K562 (cell line): Measurements from ENCODE around the gene DROSHA. TPM values are rescaled to one million over a fixed set of nuclear protein-coding genes. Genes with fewer than 3 reads are reported as not detected.

Experiments used
- ATAC-seq: fragments of 200-7000 bp; cut with Tn5 transposase; 3 replicates; pipeline ENCODE4 v1.9.1; 2020; ENCODE audit warnings: moderate library complexity
- BruUV-seq: library from RNA; stranded (reverse); fragments of 400-500 nt; replicated peaks from 2 replicates; lab custom pipeline; 2021; lab: Mats Ljungman, UMichigan
- CTCF ChIA-PET: fragments of 300-600 bp; formaldehyde crosslinking; extraction: SDS; loops from one replicate; lab custom pipeline; 2021; ENCODE audit warnings: low intra/inter-chr PET ratio; lab: Yijun Ruan, JAX
- POLR2A ChIA-PET: fragments of 300-600, 350-650 bp; sonication (Branson Sonifier 250); formaldehyde crosslinking; extraction: SDS; loops from one replicate; lab custom pipeline; 2021; ENCODE audit warnings: antibody characterized with exemption, inconsistent platforms; lab: Yijun Ruan, JAX
- DNase-seq, 4 experiments: peaks; one replicate each; pipeline versions ENCODE4 v3.0.0 to v3.0.0-alpha.2; 2011 to 2018; ENCODE audit warnings: low spot score in 3 of 4, mixed read lengths in 3 of 4; ENCODE audit errors: extremely low read depth in 1 of 4
- FAIRE-seq: peaks from 2 replicates; lab custom pipeline; 2011; peaks lifted over from hg19 to GRCh38; lab: Jason Lieb, UNC
- H2AFZ ChIP-seq: 2 replicates; pipeline ENCODE4 v1.6.0; 2011; ENCODE audit warnings: low read depth, low read length, control low read depth, inconsistent platforms
- H3K27ac ChIP-seq: fragments of 200-600 bp; 3 replicates; pipeline ENCODE4 v1.8.0; 2011; ENCODE audit warnings: low read depth, mild to moderate bottlenecking, control low read depth, inconsistent platforms, low read length, moderate library complexity, mixed read lengths; ENCODE audit errors: extremely low read depth
- H3K27me3 ChIP-seq, 2 experiments: fragments of 300-600 bp in 1 of 2; 2 replicates in 1 of 2; 3 replicates in 1 of 2; pipeline versions ENCODE4 v1.6.0 to v1.8.0; 2011; ENCODE audit warnings: inconsistent platforms in 2 of 2, low read length in 2 of 2, mild to moderate bottlenecking in 1 of 2, mixed read lengths in 1 of 2, moderate library complexity in 1 of 2; ENCODE audit not compliant: control insufficient read depth in 2 of 2, insufficient read depth in 2 of 2
- H3K36me3 ChIP-seq: fragments of 300-600 bp; 3 replicates; pipeline ENCODE4 v1.8.0; 2011; ENCODE audit warnings: mild to moderate bottlenecking, low read length, inconsistent platforms; ENCODE audit not compliant: control insufficient read depth, insufficient read depth
- H3K4me1 ChIP-seq, 2 experiments: fragments of 200-600 bp in 1 of 2; replicated peaks in 1 of 2; 2 replicates in 1 of 2; 3 replicates in 1 of 2; pipeline versions ENCODE4 v1.5.1 to v1.8.0; 2011; ENCODE audit warnings: inconsistent platforms in 2 of 2, low read length in 2 of 2, mild to moderate bottlenecking in 1 of 2, mixed read lengths in 1 of 2, moderate library complexity in 1 of 2; ENCODE audit not compliant: control insufficient read depth in 2 of 2, insufficient read depth in 2 of 2
- H3K4me2 ChIP-seq: 2 replicates; pipeline ENCODE4 v1.6.1; 2011; ENCODE audit warnings: low read length, control low read depth, inconsistent platforms, mixed read lengths; ENCODE audit not compliant: insufficient read depth
- H3K4me3 ChIP-seq: fragments of 200-600 bp; sonication (generic), shearing (Covaris generic); 2 replicates; pipeline ENCODE4 v1.5.1; 2016; ENCODE audit warnings: control low read depth, inconsistent platforms
- H3K79me2 ChIP-seq: fragments of 200-600 bp; 3 replicates; pipeline ENCODE4 v1.8.0; 2011; ENCODE audit warnings: low read length, inconsistent platforms; ENCODE audit not compliant: control insufficient read depth, insufficient read depth
- H3K9ac ChIP-seq, 2 experiments: 2 replicates each; pipeline versions ENCODE4 v1.6.0 to v1.6.1; 2011; ENCODE audit warnings: low read depth in 2 of 2, low read length in 2 of 2, control low read depth in 1 of 2, inconsistent platforms in 1 of 2, mild to moderate bottlenecking in 1 of 2, mixed read lengths in 1 of 2; ENCODE audit not compliant: insufficient read depth in 1 of 2
- H3K9me1 ChIP-seq: one replicate; pipeline ENCODE4 v1.6.0; 2011; ENCODE audit warnings: inconsistent platforms, mild to moderate bottlenecking, low read length, moderate library complexity; ENCODE audit not compliant: control insufficient read depth, insufficient read depth
- H3K9me3 ChIP-seq: replicated peaks from 2 replicates; pipeline ENCODE4 v1.5.1; 2011; ENCODE audit warnings: low read depth, low read length, inconsistent platforms; ENCODE audit not compliant: control insufficient read depth, insufficient read depth
- H4K20me1 ChIP-seq: replicated peaks from 2 replicates; pipeline ENCODE4 v1.6.1; 2011; ENCODE audit warnings: low read length, inconsistent platforms, mixed read lengths; ENCODE audit not compliant: control insufficient read depth, insufficient read depth
- BHLHE40 ChIP-seq: IDR thresholded peaks from 2 replicates; pipeline ENCODE4 v1.6.1; 2011; ENCODE audit warnings: low read length, improper control_type of control experiment
- BRF2 ChIP-seq: IDR thresholded peaks from 3 replicates; pipeline ENCODE4 v1.6.1; 2011; ENCODE audit warnings: borderline replicate concordance, mild to moderate bottlenecking; ENCODE audit not compliant: insufficient read length, insufficient read depth
- ILF3 ChIP-seq: fragments of 450-650 bp; IDR thresholded peaks from 2 replicates; pipeline ENCODE4 v1.6.1; 2018; ENCODE audit warnings: antibody characterized with exemption, mild to moderate bottlenecking, moderate library complexity, borderline replicate concordance
- MGA ChIP-seq: fragments of 450-650 bp; IDR thresholded peaks from 2 replicates; pipeline ENCODE4 v1.6.1; 2016; ENCODE audit warnings: mild to moderate bottlenecking, moderate library complexity
- RNF219 ChIP-seq: fragments of 250-450 bp; sonication (Bioruptor Pico); IDR thresholded peaks from 2 replicates; pipeline ENCODE4 v1.5.0; 2022; ENCODE audit warnings: mild to moderate bottlenecking
- SMARCA5 ChIP-seq: fragments of 450-650 bp; IDR thresholded peaks from 2 replicates; pipeline ENCODE4 v1.6.1; 2016
- SP1 ChIP-seq: sonication (generic); formaldehyde crosslinking; IDR thresholded peaks from 2 replicates; pipeline ENCODE4 v1.8.1; 2022; ENCODE audit warnings: mild to moderate bottlenecking, missing genetic modification reagents
- STAG1 ChIP-seq: sonication (generic); formaldehyde crosslinking; IDR thresholded peaks from 2 replicates; pipeline ENCODE4 v1.5.0; 2020; ENCODE audit warnings: missing genetic modification reagents, borderline replicate concordance
- ZNF830 ChIP-seq: fragments of 250-450 bp; sonication (Bioruptor Pico); IDR thresholded peaks from 2 replicates; pipeline ENCODE4 v1.5.0; 2021; ENCODE audit warnings: mild to moderate bottlenecking
- WGBS: fragments of 100-300 bp; shearing (Covaris generic); methylation state at CpG from one replicate; pipeline ENCODE4 v1.1.6; 2016; ENCODE audit warnings: low coverage, mixed read lengths; ENCODE audit not compliant: insufficient coverage; ENCODE audit errors: missing lambda C conversion rate; 5-methylcytosine and 5-hydroxymethylcytosine counted together
- in situ Hi-C: fragments of 300-500 bp; cut with MboI; formaldehyde crosslinking; loops from 4 replicates; pipeline ENCODE4 v1.15.0; 2018; ENCODE audit warnings: inconsistent platforms, mixed read lengths
- intact Hi-C: fragments of 100-400 bp; cut with micrococcal nuclease; formaldehyde crosslinking; loops from 2 replicates; pipeline ENCODE4 v1.14.2; 2022
- polyA plus RNA-seq, 8 experiments: library from polyadenylated mRNA; depleted of rRNA in 4 of 8; stranded (reverse) in 5 of 8; unstranded in 3 of 8; fragments of >200 nt; fragmentation: Nextera tagmentation in 2 of 8; fragmentation: Illumina TruSeq in 1 of 8; extraction: Ambion mirVana in 2 of 8; extraction: Trizol in 1 of 8; gene quantifications; 2 replicates each; pipeline versions ENCODE4 v1.2.1 to v1.2.3, GENCODE V29; 2011 to 2014; ENCODE audit warnings: inconsistent platforms in 1 of 8, missing spikeins in 1 of 8
- total RNA-seq, 7 experiments: library from RNA; depleted of rRNA in 6 of 7; stranded (reverse); fragments of >200 nt in 6 of 7; fragmentation: Illumina TruSeq in 2 of 7; extraction: Trizol in 2 of 7; gene quantifications; 2 replicates each; pipeline versions ENCODE4 v1.2.1 to v1.2.3, GENCODE V29; 2011 to 2021; ENCODE audit warnings: low replicate concordance in 1 of 7

DROSHA gene
- total and polyA plus RNA-seq, 9 of the 15 experiments (the other 6 are each of a cell fraction or from before 2014, with no cell fraction given) = 52.5 to 109 (median 68.9) TPM

GRCh38 chr5:31476738-31477141 is 55.2 kb downstream of the DROSHA start:
- no peaks in the 10 kb centered on the region; a peak in 1 of 5 replicates for H3K4me1 ChIP-seq
- 0 out of 2 replicates have a peak, but pooled peaks cover 1% of the 10 kb centered on the region for H4K20me1 ChIP-seq
- intact Hi-C loops (no loop called here), in situ Hi-C loops (no loop called here)
- H3K9me3 ChIP-seq = no peaks in the 10 kb centered on the region
- 95% methylated on average over 4 of the region's 4 CpGs for WGBS
- no peaks in the 10 kb centered on the region for H3K27me3 ChIP-seq
- no peak for FAIRE-seq
- no peaks in the 10 kb centered on the region for H3K79me2 ChIP-seq
- no peak overlapping the region for H3K27ac ChIP-seq
- no peak overlapping the region for H3K4me3 ChIP-seq
- no TSS peak for BruUV-seq
- H3K9me1 ChIP-seq = no peaks in the 10 kb centered on the region
- CTCF ChIA-PET = no interaction called here
- peaks cover 62% of the 10 kb centered on the region for H3K36me3 ChIP-seq
- no peak for DNase-seq
- no peak overlapping the region for H2AFZ ChIP-seq
- H3K9ac ChIP-seq = no peak overlapping the region
- POLR2A ChIA-PET = no interaction called here
- ATAC-seq = no peak
- no peak overlapping the region for H3K4me2 ChIP-seq
- TF ChIP-seq SP1 = no peak
- no peak for TF ChIP-seq SMARCA5
- no peak for TF ChIP-seq STAG1
- no peak for TF ChIP-seq RNF219 (CRISPR knock-in tag)
- TF ChIP-seq BRF2 = no peak
- no peak for TF ChIP-seq MGA
- TF ChIP-seq ILF3 = no peak
- no peak for TF ChIP-seq BHLHE40
- no peak for TF ChIP-seq ZNF830 (CRISPR knock-in tag)
